CD4-positive, alpha-beta memory T cell (primary cell): ENCODE results near the gene ANKRD55. TPM values are rescaled to one million over a fixed set of nuclear protein-coding genes. Genes with fewer than 3 reads are reported as not detected.

ENCODE experiments used
- polyA plus RNA-seq, 2 donors: library from polyadenylated mRNA; unstranded; fragments of 300-500 nt; fragmentation: Illumina TruSeq; gene quantifications; one replicate each; pipeline ENCODE4 v1.2.3, GENCODE V29; 2021
- total RNA-seq, 2 experiments: library from RNA; stranded (reverse); gene quantifications; one replicate each; pipeline ENCODE4 v1.2.3, GENCODE V29; 2021

ANKRD55 gene
- total and polyA plus RNA-seq, 4 experiments from 2014 or later: 8.3 to 17.8 (median 12.3) TPM

Other genes with a start within 250 kb of the ANKRD55 start
- gene IL6ST, start 238.4 kb downstream of the ANKRD55 start, total RNA-seq: 100 to 1,000 TPM; 176 to 180 TPM
- 10 to 100 TPM; 26.3 to 42.8 TPM for gene IL6ST, start 238.4 kb downstream of the ANKRD55 start, polyA plus RNA-seq